ENCODE measurements around the gene ZMYND8. TPM values are rescaled to one million over a fixed set of nuclear protein-coding genes. Genes with fewer than 3 reads are reported as not detected.

Gene ZMYND8
- total RNA-seq, 1 experiment from 2014 or later, result 53.1 TPM

GRCh38 chr20:47326658-47327268 is 29.7 kb downstream of the ZMYND8 start:
- Mint-ChIP-seq H3K4me1 (ENCODE audit: low read depth, unreplicated experiment) (peaks cover 70% of the 10 kb centered on the region), H3K27me3 (ENCODE audit: unreplicated experiment) (no peaks in the 10 kb centered on the region), H3K4me3 (ENCODE audit: low read depth, unreplicated experiment) (no peak overlapping the region), H3K9me3 (ENCODE audit: low read depth, unreplicated experiment) (peaks cover 3% of the 10 kb centered on the region), H3K36me3 (ENCODE audit: insufficient read depth, unreplicated experiment) (peaks cover 20% of the 10 kb centered on the region), H3K27ac (ENCODE audit: unreplicated experiment) (no peak overlapping the region)
- no TSS peak for BruUV-seq (replicated peaks)
- CTCF ChIA-PET, result interaction anchor here (0.6 kb wide), 1 partner anchor 10 kb away, joined by 3 read pairs; no protein-coding TSS in a partner anchor
- intact Hi-C loops (cut with micrococcal nuclease; ENCODE audit: unreplicated experiment), result no loop called here
- TF ChIP-seq, protein P1, sequence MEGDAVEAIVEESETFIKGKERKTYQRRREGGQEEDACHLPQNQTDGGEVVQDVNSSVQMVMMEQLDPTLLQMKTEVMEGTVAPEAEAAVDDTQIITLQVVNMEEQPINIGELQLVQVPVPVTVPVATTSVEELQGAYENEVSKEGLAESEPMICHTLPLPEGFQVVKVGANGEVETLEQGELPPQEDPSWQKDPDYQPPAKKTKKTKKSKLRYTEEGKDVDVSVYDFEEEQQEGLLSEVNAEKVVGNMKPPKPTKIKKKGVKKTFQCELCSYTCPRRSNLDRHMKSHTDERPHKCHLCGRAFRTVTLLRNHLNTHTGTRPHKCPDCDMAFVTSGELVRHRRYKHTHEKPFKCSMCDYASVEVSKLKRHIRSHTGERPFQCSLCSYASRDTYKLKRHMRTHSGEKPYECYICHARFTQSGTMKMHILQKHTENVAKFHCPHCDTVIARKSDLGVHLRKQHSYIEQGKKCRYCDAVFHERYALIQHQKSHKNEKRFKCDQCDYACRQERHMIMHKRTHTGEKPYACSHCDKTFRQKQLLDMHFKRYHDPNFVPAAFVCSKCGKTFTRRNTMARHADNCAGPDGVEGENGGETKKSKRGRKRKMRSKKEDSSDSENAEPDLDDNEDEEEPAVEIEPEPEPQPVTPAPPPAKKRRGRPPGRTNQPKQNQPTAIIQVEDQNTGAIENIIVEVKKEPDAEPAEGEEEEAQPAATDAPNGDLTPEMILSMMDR (IDR thresholded peaks at IDR 0.05; ENCODE audit: unreplicated experiment), result no peak
- DNase-seq, result no peak

DNA sequence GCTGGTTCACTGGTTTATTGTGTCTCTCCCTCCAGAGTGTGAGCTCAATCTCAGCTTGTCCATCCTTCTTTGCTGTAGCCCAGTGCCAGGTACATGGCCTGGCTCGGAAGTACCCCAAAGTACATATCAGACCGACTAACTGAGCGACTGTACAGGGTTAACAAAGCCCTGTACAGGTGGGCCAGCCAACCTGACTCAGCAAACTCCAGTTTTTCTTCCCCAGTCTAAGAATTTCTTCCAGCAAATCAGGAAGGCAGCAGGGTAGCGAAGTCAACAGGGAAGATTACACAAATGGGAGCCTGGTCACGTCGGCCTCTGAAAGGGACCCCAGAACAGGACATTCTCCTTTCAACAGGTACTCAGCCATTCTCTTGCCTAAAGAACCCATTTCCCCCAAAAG is 31.3 kb downstream of the ZMYND8 start:
- Mint-ChIP-seq H3K4me3 (ENCODE audit: low read depth, unreplicated experiment) (no peak overlapping the region), H3K27ac (ENCODE audit: unreplicated experiment) (peak overlapping the region; percentile 1)
- intact Hi-C loops (cut with micrococcal nuclease; ENCODE audit: unreplicated experiment), result no loop called here

GRCh38 chr20:47320990-47321805 is 35.3 kb downstream of the ZMYND8 start:
- H3K27me3 Mint-ChIP-seq (ENCODE audit: unreplicated experiment), result no peaks in the 10 kb centered on the region
- peak overlapping the region; percentile 97 for H3K27ac Mint-ChIP-seq (ENCODE audit: unreplicated experiment)
- H3K9me3 Mint-ChIP-seq (ENCODE audit: low read depth, unreplicated experiment), result no peaks in the 10 kb centered on the region
- peak overlapping the region; percentile 54 for H3K4me3 Mint-ChIP-seq (ENCODE audit: low read depth, unreplicated experiment)
- CTCF ChIA-PET, result interaction anchor here (0.5 to 1.9 kb wide), 16 partner anchors 10 to 1364 kb away, joined by 3 to 34 read pairs (median 4); partner anchors contain the start of gene ZMYND8
- intact Hi-C loops (cut with micrococcal nuclease; ENCODE audit: unreplicated experiment), result loop anchor here (2.0 kb wide), 1 partner anchor 14 kb away; no protein-coding TSS in a partner anchor
- TF ChIP-seq, protein P1 (IDR thresholded peaks at IDR 0.05; ENCODE audit: unreplicated experiment), result no peak
- DNase-seq, result peak; percentile 75
- H3K36me3 Mint-ChIP-seq (ENCODE audit: insufficient read depth, unreplicated experiment), result peaks cover 67% of the 10 kb centered on the region
- peaks cover 78% of the 10 kb centered on the region for H3K4me1 Mint-ChIP-seq (ENCODE audit: low read depth, unreplicated experiment)
- no TSS peak for BruUV-seq (replicated peaks)

More for the DNA sequence above, 31.3 kb downstream of the ZMYND8 start:
- Mint-ChIP-seq H3K36me3 (ENCODE audit: insufficient read depth, unreplicated experiment) (peaks cover 28% of the 10 kb centered on the region), H3K4me1 (ENCODE audit: low read depth, unreplicated experiment) (peaks cover 67% of the 10 kb centered on the region), H3K9me3 (ENCODE audit: low read depth, unreplicated experiment) (no peaks in the 10 kb centered on the region), H3K27me3 (ENCODE audit: unreplicated experiment) (no peaks in the 10 kb centered on the region)
- no peak for DNase-seq
- CTCF ChIA-PET, result no interaction called here
- TF ChIP-seq, protein P1 (IDR thresholded peaks at IDR 0.05; ENCODE audit: unreplicated experiment), result no peak
- BruUV-seq (replicated peaks), result no TSS peak

GRCh38 chr20:47319517-47320252 is 36.8 kb downstream of the ZMYND8 start:
- peak overlapping the region; percentile 97 for H3K27ac Mint-ChIP-seq (ENCODE audit: unreplicated experiment)
- peaks cover 74% of the 10 kb centered on the region for H3K36me3 Mint-ChIP-seq (ENCODE audit: insufficient read depth, unreplicated experiment)
- peaks cover 85% of the 10 kb centered on the region for H3K4me1 Mint-ChIP-seq (ENCODE audit: low read depth, unreplicated experiment)
- peak; percentile 93 for DNase-seq
- no TSS peak for BruUV-seq (replicated peaks)
- no peaks in the 10 kb centered on the region for H3K9me3 Mint-ChIP-seq (ENCODE audit: low read depth, unreplicated experiment)
- H3K27me3 Mint-ChIP-seq (ENCODE audit: unreplicated experiment), result no peaks in the 10 kb centered on the region
- CTCF ChIA-PET, result interaction anchor here (0.6 to 1.9 kb wide), 8 partner anchors 10 to 72 kb away, joined by 3 to 10 read pairs (median 6); partner anchors contain the start of gene ZMYND8
- intact Hi-C loops (cut with micrococcal nuclease; ENCODE audit: unreplicated experiment), result loop anchor here (1.0 to 10.0 kb wide), 4 partner anchors 15 to 1255 kb away; no protein-coding TSS in a partner anchor
- H3K4me3 Mint-ChIP-seq (ENCODE audit: low read depth, unreplicated experiment), result peak overlapping the region; percentile 54
- TF ChIP-seq, protein P1 (IDR thresholded peaks at IDR 0.05; ENCODE audit: unreplicated experiment), result no peak
